ENCODE data around the gene NALCN.

NALCN gene

GRCh38 chr13:101416181-101417042 is at the start of gene NALCN:
Gene NALCN (minus strand): TSS chr13:101416508. CDS start chr13:101399126, 17,382 bp downstream.
- DNase-seq: no peak

- no peak for DNase-seq
Measured at GRCh38 chr13:101465877-101466276, 49.6 kb upstream of the NALCN start.

GRCh38 chr13:101457176-101457575 is 40.9 kb upstream of the NALCN start:
- no peak for DNase-seq

GRCh38 chr13:101455863-101456262 is 39.6 kb upstream of the NALCN start:
- no peak for DNase-seq

DNA sequence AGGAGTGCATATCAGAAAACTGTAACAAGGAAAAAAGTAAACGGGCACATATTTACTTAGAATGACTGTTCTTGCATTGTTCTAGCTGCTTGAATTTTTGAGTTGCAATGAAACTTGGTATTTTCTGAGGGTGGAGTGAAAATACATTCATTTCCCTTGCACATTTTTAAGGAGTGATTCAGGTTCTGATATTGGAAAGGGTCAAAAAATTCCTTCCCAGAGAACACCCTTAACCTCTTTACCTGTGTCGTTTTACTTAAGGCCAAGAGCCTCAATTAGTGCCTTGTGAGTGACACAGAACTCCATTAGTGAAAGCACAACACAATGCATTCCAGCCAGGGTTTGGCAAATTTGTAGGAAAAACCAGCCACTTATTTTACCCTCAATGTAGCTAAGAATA is 38.5 kb upstream of the NALCN start:
- no peak for DNase-seq

GRCh38 chr13:101453784-101454201 is 37.5 kb upstream of the NALCN start:
- DNase-seq: no peak

- DNase-seq: no peak
Measured at GRCh38 chr13:101452519-101453485, 36.5 kb upstream of the NALCN start, which contains the start of gene ITGBL1. Gene ITGBL1 (plus strand): TSS chr13:101452675. CDS start chr13:101452834, 159 bp downstream.

GRCh38 chr13:101451641-101452040 is 35.3 kb upstream of the NALCN start:
- no peak for DNase-seq

GRCh38 chr13:101450749-101451130 is 34.4 kb upstream of the NALCN start:
- DNase-seq: no peak

- no peak for DNase-seq
Measured at GRCh38 chr13:101449790-101450748, 33.8 kb upstream of the NALCN start.

DNA sequence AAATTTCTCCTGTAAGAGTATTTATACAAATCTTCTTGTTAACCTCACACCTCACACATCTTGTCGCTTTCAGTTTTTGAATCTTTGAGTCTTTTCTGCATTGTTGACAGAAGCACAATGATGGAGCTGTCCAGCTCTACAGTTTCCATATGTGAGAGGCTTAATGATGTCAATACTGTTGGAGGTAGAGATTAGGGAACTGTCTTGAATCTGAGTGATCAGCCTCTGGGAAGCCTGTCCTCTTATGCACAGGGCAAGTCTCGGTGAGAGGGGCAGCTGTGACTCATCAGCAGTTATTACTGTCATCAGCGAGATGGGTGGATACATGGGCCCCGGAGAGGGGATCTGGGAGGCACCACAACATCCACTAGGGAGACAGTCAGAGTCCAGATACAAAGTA is 31.5 kb upstream of the NALCN start:
- DNase-seq: no peak

- no peak for DNase-seq
Measured at GRCh38 chr13:101434486-101434885, 18.2 kb upstream of the NALCN start.

DNA sequence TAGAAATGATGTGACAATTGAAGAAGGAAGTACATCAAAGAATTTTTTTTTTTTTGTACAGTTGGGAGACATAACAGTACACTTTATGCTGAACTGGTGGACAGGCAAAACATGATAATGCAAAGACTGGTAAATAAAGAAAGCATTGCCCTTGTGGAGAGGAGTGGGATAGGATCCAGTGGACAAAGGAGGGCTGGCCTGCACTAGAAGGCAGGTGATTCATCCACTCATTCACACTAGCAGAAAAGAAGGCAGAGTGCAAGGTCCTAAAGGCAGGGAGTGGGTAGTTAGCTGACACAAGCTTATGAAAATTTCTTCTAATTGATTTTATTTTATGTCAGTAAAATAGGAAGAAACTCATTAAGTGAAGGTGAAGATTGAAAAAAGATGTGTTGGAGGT is 17.6 kb upstream of the NALCN start:
- no peak for DNase-seq

GRCh38 chr13:101429733-101430132 is 13.4 kb upstream of the NALCN start:
- no peak for DNase-seq

DNA sequence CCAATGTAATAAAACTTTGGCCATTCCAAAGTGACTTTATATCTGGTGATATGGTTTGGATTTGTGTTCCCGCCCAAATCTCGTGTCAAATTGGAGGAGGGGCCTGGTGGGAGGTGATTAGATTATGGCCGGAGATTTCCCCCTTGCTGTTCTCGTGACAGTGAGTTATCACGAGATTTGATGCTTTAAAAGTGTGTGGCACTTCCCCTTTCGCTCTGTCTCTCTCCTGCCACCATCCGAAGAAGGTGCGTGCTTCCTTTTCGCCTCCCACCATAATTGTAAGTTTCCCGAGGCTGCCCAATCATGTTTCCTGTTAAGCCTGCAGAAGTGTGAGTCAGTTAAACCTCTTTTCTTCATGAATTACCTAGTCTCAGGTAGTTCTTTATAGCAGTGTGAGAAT is 9.3 kb upstream of the NALCN start:
- DNase-seq: no peak

- no peak for DNase-seq
Measured at GRCh38 chr13:101425156-101425471, 8.8 kb upstream of the NALCN start.

GRCh38 chr13:101424381-101425155 is 8.3 kb upstream of the NALCN start:
- DNase-seq: no peak

DNA sequence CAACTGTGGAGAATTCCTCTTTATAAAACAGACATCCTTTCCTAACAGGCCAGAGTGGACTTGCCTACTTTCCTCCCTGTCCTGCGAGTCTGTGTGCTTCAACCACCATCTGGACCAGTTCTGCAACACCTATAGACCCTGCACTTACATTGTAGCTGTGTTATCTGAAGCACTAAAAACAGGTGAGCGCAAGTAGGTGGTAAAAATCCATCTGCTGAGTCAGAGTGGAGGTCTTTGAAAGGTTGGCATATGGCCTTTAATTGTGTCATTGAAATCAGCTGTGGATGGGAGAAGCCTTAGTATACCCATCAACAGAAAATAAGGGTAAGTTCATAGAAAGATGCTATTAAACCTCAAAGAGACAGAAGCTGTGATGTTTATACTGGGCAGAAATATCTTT is 7.6 kb upstream of the NALCN start:
- DNase-seq: no peak

GRCh38 chr13:101417501-101417900 is 1.2 kb upstream of the NALCN start:
- DNase-seq: no peak

DNA sequence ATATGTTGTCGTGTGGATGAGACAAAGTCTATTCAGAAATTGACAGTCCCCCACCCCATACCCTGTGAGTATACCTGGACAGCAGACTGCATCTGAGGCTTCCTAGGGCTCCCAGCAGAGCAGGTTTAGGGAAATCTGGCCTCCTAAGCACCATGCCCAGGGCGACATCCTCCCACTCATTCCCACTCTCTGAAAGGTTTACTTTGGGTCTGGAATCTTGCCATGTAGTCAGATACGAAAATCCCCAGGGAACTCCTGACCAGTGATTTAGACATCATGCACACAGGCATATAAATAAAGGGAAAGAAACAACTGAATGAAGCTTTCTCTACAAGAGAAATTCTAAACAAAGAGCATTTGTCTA is 717 bp upstream of the NALCN start:
- no peak for DNase-seq

DNA sequence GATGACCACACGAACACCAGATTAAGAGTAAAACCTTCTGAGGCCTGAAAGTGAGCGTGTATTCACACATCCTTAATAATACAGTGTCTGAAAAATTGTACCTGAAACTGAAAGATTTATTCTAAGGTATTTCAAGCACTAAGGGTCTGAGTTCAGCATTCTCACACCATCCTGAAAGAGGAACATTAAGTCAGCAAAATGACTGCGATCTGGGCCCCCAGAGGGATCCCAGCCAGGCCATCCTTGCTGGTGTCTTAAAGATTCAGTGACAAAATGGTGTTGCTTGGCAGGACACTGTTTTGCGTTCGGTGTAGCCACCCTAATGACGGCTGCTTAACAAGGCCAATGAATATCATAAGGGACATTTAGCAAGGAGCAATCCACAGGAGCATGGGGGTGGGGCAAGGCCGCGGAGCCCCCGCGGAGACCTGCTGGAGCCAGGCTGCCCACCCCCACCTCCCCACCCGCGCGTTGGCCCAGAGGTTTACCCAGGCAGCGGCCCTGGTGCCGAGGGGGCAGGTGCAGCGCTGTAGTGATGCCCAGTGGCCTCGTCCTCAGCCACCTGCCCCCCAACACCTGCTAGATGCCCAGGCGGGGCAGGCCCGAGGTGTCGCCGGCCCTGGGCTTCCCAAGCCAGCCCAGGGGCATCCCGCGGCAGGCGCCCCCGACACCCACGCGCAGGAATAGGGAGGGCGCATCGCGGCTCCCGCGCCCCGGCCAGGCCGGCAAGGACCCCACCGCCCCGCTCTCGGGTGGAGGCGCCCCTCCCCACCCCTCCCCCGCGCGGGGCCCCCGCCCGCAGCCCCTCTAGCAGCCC is 742 bp downstream of the NALCN start:
- no peak for DNase-seq
